NCI-H510A treated with DMSO at 0.1 percent for 48 hours (cell line): ENCODE measurements around the gene SURF2.
"Not testable (repeated sequence)": the region's sequence is repeated elsewhere in the genome, so short reads cannot be mapped to it uniquely, and the experiment has no call there.

Experiments
- DNase-seq: peaks from one replicate; lab custom pipeline; 2025; lab: John Stamatoyannopoulos, UW

SURF2 gene

DNA sequence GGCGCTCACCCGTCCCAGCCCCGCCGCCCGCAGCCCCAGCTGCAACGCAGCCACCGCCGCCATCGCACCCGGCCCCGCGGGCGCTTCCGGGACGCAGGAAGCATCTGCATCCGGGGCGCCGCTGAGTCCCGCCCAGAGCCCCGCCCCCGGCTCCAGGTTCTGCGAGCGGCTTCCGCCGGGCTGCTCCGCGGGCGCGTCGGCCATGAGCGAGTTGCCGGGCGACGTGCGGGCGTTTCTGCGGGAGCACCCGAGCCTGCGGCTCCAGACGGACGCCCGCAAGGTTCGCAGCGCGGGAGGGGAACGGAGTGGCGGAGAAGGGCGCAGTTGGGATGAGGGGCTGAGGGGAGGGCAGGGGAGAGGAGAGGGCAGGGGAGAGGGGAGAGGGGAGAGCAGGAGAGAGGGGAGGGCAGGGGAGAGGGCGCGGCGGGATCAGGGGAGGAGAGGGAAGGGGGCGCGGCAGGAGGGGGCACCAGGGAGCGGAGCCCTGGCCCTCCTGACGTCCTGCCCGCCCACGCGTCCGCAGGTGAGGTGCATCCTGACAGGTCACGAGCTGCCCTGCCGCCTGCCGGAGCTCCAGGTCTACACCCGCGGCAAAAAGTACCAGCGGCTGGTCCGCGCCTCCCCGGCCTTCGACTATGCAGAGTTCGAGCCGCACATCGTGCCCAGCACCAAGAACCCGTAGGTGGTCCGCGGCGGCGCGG lies at the start of gene SURF2, which contains the start of gene SURF1:
Gene SURF2, plus strand, starts transcription at position 160 of the 701 bp plus-strand sequence. Its CDS starts 43 bp downstream, at position 203.
Gene SURF1, minus strand, starts transcription at position 97 of the 701 bp plus-strand sequence. Its CDS starts 34 bp downstream, at position 63.
- peak; percentile 63 for DNase-seq

DNA sequence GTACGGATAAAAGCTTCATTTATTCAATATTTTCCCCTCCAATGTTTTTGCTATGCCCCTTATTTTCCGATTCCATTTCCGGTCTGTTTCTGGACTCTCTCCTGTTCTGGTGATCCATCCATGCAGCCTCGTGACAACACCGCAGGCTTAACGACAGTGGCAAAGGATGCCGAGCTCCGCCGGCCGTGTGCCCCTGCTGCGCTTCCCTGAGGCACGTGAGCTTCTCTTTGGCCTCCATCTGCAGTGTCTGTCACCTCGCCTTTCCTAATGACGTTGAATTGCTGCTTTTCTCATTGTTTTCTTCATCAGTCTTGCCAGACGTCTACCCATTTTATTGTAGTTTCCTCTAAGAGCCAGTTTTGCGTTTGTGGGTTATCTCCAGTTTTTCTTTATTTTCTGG lies 49.0 kb upstream of the SURF2 start:
- DNase-seq: no peak

DNA sequence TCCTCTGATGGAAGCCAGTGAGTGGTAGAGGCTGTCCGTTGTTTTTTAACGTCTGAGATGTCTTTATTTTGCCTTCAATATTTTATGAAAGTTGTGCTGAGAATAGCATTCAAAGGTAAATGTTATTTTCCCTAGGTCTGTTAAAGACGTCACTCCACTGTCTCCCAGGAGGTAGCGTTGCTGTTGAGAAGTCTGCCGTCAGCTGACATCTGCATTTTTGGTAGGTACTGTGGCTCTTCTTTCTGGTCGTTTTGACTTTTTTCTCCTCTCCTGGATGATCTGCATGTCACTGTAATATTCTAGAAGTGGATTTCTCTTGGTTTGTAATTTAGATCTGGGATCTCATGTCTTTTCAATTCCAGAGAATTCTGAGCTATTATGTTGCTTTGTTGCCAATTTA lies 46.7 kb upstream of the SURF2 start:
- DNase-seq: no peak

DNA sequence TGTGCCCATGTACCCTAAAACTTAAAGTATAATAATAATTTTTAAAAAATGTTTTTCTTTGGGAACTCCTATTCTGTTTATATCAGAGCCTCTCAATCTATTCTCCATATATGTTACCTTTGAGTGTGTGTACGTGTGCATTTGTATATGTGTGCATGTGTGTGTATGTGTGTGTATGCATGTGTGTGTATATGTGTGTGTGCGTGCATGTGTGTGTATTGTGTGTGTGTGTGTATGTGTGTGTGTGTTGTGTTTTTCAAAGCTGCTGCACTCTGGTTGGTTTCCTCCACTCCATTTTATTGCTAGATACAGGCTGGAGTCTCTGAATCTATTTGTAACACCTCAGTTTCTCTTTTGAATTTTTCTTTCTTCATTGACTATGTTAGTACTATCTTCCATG lies 40.4 kb upstream of the SURF2 start:
- DNase-seq: no peak

DNA sequence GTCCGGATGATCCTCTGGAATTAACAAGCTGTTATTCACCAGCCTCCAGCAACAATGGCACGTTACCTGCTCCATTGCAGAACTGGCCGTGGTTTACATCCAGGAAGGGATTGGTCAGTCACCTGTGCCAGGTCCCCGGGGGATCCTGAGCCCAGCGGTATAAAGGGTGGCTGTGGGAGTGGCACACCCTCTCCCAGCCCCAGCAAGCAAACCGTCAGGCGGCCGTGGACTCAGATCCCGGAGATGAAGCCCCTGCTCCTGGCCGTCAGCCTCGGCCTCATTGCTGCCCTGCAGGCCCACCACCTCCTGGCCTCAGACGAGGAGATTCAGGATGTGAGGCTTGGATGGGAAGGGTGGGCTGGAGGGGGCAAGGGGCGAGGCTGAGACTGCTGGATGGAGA lies 38.8 kb upstream of the SURF2 start:
- not testable (repeated sequence) for DNase-seq

DNA sequence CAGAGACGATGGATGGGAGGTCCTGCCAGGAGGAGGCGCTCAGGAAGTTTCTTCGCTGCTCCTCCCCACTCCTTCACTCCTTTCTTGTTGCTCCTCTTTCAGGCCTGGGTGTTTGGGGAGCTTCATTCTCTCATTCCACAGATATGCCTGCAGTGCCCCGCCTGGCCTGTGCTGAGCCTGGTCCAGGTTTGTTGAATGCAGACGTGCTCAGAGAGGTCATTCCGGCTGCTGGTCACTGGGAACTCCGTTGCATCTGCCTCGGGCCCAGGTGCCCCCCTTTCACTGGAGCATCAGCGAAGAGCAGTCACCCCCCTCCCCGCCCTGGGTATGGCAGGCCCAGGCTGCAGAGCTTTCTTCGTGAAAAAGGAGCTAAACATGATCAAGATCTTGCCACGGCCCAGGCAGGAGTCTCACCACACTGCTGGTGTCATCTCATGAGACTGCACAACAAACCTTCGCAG lies 35.9 kb upstream of the SURF2 start:
- DNase-seq: no peak

DNA sequence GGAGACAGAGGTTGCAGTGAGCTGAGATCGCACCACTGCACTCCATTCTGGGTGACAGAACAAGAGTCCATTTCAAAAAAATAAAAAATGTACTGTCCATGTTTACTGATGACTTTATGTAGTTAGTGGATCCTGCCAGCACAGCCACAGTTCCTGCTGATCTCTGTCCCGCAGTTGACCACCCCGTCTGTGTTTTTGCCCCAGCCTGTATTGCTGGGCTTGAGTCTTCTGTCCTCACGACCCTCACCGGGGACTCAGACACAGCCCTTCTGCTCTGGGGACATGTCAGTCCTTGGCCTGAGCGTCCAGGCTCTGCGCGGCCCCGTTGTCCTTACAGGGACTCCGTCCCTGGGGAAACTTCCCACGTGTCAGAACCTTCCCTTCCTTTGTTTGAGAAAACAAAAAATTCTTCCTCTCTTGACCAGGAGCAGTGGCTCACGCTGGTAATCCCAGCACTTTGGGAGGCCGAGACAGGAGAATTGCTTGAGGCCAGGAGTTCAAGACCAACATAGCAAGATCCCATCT lies 34.9 kb upstream of the SURF2 start:
- DNase-seq: no peak

DNA sequence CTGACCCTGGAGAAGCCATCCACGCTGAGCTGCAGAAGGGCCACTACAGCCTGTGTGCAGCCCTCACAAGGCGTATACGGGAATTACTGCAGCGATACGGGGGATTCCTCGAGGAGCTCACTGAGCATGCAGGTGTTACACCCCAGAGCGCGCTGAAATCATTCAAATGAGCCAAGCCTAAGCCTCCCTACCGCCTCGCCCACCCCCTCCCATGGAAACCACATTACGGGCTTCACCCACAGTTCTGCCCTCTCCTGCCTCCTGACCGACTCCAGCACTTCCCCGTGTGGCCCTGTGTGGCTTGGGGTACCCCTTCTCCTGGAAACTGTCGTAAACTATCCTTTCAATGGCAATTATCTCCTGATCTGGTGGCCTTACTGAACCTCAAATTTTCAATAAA lies 33.6 kb upstream of the SURF2 start:
- DNase-seq: no peak

DNA sequence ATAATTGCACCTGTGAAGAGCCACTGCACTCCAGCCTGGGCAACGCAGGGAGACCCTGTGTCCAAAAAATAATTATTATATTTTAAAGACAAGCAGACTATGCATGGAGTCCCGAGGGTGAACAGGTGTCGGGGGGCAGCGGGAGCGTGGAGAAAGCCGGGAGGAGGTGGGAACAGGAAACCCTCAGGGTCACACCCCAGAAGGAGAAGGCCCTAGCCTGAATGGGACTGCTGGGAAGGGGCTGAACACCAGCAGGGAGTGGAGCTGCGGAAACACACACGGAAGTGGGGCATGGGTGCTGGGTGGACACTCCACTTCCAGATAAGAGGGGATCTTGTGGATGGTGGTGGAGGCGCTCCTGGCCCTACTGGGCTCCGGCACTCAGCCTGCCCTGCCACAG lies 33.1 kb upstream of the SURF2 start:
- DNase-seq: no peak

DNA sequence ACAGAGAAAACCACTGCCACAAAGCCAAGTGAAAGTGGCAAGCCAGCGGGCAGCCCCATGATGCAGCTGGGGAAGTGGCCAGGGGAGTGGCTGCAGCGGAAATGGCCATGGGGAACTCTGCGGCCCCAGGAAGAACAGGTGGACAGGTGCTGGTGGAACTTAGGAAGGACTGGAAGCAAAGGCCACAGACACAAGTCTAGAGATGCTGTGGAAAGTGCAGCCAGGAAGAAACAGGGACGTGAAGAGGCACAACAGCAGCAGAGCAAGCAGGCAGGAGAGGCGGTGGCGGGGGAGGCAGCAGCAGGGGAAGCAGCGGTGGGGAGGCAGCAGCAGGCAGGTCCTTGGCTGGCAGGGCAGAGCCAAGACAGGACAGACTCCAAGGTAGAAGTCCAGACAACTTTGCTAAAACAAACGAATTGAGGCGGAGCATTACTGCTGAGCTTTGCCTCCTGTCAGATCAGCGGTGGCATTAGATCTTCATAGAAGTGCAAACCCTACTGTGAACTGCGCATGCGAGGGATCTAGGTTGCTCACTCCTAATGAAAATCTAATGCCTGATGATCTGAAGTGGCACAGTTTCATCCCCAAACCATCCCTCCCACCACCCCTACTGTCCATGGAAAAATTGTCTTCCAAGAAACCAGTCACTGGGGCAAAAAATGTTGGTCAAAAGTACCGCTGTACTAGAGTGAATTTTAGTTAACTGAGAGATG lies 32.2 kb upstream of the SURF2 start:
- DNase-seq: no peak

DNA sequence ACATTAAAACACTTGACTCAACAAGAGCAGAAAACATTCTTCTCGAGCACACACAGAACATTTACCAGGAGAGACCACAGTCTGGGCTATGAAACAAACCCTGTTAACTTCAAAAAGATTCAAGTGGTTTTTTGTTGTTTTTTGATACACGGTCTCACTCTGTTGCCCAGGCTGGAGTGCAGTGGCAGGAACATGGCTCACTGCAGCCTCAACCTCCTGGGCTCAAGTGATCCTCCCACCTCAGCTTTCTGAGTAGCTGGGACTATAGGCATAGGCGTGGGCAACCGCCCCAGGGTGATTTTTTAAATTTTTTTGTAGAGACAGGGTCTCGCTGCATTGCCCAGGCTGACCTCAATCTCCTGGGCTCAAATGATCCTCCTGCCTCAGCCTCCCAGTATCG lies 29.3 kb upstream of the SURF2 start:
- DNase-seq: not testable (repeated sequence)

DNA sequence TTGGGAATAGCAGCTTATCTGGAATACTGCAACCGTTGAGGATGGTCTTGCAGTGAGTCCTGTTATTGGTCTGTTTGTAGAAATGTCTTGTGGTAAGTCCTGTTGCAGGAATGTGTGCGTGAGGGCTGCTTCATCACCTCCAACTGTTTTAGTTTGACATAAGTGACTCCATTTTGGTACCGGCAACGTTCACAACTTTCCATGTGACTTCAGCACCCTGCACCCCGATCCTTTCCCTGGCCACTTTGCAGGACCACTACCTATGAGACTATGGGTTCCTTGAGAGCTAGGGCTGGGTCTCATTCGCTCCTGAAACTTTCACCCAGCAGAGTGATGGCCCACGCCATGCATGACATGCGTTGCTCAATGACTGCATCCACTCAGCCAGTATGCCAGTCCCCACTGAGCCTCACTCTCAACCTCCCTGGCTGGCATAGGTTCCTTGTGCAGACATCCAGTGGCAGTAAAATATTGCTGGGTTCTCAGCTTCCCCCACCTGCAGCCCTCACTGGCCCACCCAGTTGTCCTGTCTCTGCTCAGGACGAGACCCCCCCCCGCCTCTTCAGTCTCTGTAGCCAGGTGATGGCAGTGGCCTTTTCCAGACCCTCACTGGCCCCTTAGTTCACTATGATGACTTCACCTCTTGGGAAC lies 28.4 kb upstream of the SURF2 start:
- no peak for DNase-seq

DNA sequence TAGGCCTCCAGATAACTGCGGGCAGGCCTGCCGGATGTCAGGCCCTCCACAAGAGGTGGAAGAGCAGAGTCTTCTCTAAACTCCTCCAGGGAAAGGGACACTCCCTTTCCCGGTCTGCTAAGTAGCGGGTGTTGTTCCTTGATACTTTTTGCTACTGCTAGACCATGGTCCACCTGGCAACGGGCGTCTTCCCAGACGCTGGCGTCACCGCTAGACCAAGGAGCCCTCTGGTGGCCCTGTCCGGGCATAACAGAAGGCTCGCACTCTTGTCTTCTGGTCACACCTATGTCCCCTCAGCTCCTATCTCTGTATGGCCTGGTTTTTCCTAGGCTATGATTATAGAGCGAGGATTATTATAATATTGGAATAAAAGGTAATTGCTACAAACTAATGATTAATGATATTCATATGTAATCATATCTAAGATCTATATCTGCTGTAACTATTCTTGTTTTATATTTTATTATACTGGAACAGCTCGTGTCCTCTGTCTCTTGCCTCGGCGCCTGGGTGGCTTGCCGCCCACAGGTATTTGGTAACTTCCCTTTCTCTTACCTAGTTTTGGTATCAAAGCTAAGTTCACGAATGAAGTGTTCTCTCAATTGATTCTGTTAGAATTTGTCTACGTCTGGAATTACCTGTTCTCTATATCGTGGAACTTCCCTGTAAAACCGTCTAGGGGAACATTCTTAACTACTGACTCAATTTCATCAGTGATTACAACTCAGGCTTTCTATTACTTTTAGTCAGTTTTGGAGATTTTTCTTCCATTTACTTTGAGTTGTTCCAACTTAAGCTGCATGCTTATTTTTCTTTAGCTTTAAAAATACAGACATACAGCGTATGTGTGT lies 26.8 kb upstream of the SURF2 start:
- not testable (repeated sequence) for DNase-seq

DNA sequence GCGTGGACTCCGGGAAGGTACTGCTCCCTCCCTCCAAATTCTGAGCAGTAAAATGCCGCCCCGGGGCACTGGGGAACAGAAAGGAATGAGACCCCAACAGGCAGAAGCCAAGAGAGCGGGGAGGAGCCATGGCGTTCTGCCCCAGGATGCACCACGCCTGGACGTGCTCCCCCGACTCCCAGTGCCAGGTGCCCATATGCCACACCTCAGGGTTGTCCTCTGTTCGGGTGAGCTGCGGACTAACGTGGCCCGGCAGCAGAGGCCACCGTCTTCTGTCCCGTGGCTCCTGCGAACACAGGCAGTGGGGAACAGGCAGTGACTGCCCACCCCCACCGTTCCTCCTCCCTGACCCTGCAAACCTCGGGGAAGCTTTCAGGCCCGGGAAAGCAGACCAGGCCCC lies 25.1 kb upstream of the SURF2 start:
- DNase-seq: no peak

DNA sequence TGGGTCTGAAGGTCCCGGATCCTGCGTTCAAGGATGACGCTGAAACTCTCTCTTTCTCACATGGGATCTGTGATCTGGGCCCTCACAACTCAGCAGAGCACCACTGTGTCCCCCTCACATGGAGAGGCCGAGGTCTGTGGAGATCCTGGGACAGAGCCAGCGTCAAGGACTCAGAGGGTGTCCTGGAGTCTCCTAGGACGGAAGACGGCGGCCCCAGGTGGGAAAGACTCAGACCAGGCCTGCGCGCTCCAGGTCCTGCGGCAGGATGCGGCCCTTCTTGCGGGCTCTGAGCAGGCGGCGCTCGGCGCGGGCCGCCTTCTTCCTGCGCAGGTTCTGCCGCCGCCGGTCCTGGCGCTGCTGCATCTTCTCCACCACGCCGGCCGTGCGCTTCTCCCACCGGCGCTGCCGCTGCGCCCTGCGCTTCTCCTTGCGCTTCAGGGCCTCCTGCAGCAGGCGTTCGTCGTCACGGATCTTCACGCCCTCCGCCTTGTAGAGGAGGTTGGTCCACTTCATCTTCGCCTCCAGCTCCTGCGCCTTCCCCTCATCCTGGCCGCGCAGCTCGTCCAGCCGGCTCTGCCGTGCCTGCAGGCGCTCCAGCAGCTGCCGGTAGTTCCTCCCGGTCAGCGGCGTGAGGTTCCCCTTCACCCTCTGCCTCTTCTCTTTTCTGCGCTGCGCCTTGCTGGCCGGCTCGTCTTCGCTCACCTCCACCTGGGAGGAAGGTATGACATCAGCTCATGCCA lies 24.5 kb upstream of the SURF2 start:
- DNase-seq: no peak

DNA sequence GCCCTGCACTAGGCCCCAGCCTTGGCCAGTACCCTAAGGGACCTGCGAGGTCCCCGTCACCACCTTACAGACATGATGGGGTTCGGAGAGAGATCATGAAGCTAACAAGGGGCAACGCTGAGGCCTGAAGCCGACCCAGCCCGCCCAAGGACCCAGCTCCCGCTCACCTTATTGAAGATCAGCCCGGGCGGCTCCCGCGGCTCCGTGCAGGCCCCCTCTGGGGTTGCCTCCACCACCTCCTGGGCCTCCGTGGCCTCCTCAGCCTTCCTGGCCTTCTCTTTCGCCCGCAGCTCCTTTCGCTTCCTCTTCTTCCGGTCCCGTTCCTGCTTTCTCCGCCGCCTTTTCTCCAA lies 24.0 kb upstream of the SURF2 start:
- no peak for DNase-seq

DNA sequence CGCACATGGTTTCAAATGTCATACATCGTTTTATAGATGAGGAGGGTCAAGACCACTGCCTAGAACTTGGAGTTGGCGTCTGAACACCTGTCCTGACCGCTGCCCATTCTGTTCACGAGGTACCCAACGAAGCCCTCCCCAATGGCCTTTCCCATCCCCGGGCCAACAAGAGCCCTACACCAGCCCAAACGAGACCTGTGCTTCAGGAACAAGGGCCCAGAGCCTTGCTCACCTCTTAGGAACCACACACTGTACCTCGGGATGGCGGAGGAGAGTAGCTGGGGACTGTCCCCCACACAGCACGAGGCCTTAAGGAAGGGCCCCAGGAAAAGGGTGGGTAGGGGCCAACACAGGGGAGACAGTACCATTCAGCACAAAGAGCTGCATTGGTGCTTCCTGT lies 23.3 kb upstream of the SURF2 start:
- DNase-seq: no peak

DNA sequence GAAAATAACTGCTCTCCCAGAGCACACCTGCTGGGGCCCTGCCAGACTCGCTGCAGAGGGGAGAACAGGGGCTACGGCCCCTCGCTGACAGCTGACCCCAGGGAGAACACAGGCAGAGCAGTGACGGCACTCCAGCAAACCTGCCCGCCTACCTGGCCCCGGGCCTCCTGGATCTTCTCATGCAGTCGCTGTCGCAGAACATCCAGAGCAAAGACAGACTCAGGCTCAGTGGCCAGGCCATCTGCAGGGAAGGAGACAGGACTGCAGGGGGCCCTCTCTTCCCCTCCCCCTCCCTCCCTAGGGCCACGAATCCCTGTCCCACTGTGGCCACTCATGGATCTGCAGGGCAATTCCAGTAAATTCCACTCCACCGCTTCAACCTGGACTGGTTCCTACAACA lies 22.8 kb upstream of the SURF2 start:
- DNase-seq: no peak

DNA sequence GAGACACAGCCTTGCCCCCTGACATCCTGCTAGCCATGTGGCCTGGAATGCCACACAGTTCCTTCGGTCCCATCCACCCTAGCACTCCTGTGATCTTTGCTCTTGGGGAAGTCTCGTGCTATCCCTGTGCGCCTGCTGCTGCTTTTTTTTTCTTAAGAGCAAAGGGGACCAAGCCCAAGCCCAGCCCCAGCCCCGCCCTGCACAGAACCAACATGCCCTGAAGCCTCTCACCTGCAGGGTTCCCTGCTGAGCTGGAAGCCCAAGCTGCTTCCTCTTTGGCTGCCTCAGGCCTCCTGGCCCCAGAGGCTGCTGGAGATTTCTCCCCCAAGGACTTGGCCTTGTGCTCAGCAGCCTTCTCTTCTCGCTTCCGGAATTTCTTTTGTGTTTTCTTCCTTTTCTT lies 22.2 kb upstream of the SURF2 start:
- DNase-seq: no peak

DNA sequence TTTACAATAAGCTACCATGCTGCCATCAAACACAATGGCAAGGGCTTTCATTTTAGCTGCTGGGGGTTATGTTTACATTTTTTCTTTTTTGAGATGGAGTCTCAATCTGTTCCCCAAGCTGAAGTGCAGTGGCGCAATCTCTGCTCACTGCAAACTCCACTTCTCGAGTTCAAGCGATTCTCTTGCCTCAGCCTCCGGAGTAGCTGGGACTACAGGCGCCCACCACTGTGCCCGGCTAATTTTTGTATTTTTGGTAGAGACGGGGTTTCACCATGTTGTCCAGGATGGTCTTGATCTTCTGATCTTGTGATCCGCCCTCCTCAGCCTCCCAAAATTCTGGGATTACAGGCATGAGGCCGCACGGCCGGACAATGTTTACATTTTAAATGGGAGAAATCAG lies 21.5 kb upstream of the SURF2 start:
- not testable (repeated sequence) for DNase-seq
